ENCODE measurements around the gene COL28A1.
"Not testable (repeated sequence)": the region's sequence is repeated elsewhere in the genome, so short reads cannot be mapped to it uniquely, and the experiment has no call there.

COL28A1 gene

DNA sequence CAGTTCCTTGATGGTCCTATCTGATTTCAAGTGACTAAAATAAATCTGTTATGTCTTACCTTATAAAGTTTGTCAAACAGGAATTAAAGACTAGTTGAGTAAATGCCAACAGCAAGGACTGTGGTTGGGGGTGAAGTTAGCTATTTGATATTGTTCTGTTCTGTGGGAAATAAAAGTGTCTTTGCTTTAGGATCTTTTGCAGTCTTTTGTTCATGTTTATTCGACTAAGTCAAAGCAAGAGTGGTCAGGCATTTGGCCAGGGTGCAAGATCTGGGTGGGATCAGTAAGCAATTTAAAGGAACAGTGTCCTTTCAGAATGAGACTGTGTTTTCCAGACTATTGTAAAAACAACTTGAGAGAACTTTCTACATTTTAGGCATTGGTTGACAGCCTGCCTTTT lies at the start of gene COL28A1:
Gene COL28A1, minus strand, starts transcription at position 183 of the 400 bp plus-strand sequence. CDS start 2,998 bp downstream, outside the sequence.
- DNase-seq = no peak

DNA sequence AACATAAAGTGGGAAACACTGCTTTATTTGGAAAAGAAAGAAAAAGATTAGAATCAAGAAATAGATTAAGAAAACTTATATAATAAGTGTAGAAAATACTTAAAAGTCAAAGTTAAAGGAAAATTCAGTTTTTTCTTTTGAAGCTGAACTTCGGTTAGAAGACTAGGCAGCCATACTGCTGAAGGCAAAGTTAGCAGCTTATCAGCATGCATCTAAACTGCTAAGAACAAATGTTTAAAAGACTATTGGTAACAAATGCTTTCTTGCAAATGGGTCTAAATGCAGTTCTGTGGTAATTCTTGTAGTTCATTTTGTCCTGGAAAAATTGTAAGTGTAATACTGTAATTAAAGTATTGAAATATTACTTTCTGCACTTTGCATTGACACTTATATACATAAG lies 49.0 kb upstream of the COL28A1 start:
- DNase-seq = no peak

DNA sequence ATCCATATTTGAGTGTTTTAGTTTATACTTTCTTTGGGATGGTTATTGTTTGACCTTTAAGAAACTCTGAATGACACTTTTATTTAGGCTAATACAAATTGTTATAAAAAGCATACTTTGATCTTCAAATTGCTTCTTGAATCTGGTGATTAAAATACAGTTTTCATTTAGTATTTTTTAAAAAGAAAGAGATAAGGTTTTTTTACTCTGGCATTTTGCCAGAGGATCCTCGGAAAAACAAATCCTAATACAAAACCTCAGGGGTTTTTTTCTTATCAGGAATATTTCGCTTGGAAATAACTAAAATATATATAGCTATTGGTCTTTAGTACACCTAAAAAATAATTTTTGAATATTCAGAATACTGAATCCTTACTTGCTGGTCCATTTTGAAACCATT lies 48.1 kb upstream of the COL28A1 start:
- no peak for DNase-seq

DNA sequence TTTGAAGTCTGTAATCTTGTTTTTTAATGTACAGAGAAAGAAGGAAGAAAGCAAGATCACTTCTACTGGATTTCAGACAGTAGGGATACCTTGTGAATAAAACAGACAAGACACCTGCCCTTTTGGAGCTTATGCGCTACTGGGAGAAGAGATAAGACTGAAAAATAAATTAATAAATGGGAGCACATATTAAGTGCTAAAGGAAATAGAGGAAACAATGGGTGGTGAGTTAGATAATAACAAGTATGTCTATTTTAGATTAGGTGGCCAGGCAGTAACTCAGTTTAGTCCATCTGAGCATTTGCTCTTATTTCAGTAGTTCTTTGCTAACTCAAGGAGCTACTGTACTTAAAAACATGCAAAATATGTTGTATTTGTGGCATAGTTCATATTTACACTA lies 46.9 kb upstream of the COL28A1 start:
- DNase-seq = no peak

DNA sequence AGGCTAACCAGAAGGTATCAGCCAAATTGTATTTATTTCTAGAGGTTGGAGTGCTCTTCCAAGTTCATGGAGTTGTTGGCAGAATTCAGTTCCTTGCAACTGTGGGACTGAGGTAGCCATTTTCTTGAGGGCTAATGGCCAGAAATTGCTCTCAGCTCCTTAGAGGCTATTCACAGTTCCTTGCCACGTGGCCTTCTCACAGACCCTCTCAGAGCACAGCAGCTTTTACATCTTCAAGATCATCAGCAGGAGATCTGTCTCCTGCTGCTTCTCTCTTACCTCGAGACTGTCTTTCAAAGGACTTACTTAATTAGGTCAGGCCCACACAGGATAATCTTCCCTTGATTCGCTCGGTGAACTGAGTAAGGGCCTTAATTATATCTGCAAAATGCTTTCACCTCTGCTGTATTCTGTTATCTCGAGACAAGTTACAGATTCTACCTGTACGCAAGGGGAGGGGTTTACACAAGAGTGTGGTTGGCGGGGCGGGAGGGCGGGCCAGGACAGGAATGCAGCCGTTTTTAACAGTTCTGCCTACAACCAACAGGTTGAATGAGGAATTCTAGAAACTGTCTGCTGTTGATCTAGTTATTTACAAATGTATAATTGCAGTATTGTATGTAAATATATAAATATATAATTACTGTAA lies 46.0 kb upstream of the COL28A1 start:
- DNase-seq = no peak

DNA sequence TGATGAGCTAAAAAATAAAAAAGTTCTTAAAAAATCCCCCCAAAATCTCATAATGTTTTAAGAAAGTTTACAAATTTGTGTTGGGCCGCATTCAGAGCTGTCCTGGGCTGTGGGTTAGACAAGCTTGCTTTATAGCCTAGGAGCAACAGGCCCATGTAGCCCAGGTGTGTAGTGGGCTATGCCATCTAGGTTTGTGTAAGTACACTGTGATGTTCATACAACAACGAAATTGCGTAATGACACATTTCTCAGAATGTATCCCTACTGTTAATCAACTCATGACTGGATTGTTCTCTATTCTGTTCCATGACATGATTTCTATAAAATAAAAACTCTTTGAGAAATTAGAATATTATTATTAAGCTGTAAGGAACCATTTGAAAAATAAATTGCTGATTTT lies 44.0 kb upstream of the COL28A1 start:
- DNase-seq = no peak

DNA sequence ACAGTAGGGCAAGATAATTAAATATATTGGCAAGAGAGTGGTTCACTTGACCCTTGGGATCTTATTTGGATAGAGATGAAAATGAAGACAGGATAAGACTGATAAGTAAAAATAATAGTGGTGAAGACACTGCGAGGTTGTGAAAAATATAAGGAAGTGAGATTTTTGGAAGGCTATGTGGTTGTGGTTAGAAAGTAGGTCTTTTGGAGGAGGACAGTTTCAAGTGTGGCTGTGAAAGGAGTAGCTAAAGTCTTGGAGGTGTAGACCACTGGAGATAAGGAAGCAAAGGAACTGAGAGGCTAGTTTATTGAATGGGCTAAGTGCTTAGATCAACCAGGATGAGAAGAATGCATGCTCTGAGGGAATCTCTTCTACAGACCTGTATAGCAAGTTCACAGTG lies 42.2 kb upstream of the COL28A1 start:
- DNase-seq = no peak

DNA sequence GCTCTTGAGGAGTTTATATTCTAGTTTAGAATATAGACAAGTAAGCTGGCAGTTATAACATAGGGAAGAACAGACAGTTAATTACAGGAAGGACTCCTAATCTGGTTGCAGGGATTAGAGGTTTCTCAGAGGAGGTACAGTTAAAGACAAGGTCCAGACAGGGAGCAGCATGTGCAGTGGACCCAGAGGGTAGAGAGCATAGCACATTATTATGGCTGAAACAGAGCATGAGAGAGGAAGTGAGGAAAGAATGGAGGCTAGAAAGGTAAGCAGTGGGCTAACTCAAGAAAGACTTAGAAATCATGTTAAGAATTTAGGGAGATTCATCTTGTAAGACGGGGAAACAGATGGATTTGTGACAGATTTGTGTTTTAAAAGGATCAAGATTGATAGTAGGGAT lies 40.7 kb upstream of the COL28A1 start:
- no peak for DNase-seq

DNA sequence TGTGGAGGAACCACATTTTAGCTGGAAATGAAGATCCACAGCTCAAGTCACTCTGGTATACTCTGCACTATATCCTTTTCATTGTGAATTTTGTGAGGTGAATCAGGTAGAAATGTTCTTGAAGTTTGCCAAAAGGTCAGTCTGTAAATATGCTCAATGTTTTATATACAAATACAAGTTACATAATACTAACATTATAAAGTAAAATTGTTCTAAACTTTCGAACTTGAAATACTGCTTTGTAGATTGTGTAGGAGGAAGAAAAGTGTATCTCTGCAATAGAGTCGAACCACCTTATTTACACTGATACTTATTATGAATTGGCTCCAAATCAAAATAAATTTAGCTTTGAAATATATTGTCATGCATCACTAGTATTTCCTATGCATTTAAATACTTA lies 38.0 kb upstream of the COL28A1 start:
- no peak for DNase-seq

DNA sequence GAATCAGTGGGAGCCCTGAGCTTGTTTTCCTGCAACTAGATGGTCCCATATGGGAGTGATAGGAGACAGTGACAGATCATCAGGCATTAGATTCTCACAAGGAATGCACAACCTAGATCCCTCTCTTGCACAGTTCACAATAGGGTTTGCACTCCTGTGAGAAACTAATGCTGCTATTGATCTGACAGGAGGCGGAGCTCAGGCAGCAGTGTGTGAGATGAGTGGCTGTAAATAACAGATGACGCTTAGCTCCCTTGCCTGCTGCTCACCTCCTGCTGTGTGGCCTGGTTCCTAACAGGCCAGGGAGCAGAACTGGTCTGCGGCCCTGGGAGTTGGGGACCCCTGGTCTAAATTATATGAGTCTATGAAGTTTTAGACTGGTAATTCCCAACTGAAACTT lies 34.9 kb upstream of the COL28A1 start:
- no peak for DNase-seq

DNA sequence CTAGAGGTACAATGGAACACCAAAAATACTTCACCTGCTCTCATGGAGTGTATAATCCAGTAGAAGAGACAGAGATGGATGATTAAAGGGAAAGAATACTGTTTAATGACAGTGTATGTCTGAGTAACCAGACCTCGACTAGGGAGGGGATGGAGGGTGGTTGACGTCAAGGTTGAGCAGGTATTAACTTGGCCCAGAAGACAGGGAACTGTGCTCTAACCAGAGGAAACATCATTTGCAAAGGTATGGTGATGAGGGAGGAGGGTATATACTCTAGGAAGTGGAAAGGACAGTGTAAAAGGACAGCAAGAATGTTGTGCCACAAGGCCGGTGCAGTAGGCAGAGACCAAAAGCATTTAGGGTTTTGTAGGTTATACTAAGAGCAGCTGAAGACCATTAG lies 33.9 kb upstream of the COL28A1 start:
- no peak for DNase-seq

DNA sequence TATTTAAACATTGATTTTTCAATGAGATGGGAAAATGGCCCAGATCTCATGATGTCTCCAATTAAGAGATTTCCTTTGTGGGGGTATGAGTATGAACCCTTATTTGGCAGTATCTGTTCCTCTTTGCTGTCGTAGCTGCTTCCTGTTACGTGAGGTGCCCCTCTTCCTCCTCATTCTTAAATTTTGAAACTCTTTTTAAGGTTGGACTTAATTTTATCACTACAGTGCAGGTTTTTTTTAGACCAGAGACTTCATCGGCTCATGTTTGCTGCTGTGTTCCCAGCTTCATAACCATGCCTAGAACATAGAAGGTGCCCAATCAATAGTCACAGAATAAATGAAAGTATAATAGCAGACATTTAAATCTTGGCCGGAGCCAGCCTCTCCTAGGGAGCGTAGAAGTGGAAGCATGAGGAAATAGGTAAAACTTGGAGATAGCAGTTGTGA lies 33.4 kb upstream of the COL28A1 start:
- peak; percentile 47 for DNase-seq

DNA sequence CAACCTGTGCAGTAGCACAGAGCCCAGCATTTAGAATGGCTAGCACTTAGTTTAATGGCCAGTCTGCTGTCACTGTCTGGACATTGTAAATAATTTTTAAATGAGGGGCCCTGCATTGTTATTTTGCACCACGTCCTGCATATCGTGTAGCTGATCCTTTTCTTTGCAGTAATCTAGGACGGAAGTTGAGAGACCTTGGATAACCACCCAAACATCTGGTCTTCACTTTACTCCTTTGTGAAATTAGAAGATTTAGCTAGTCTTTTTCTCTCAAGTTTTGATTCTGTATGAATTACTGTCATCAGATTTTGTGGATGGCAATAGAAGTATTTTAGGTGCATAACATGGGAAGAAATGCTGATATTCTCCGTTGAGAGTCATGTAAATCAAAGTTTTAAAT lies 32.9 kb upstream of the COL28A1 start:
- DNase-seq = no peak

DNA sequence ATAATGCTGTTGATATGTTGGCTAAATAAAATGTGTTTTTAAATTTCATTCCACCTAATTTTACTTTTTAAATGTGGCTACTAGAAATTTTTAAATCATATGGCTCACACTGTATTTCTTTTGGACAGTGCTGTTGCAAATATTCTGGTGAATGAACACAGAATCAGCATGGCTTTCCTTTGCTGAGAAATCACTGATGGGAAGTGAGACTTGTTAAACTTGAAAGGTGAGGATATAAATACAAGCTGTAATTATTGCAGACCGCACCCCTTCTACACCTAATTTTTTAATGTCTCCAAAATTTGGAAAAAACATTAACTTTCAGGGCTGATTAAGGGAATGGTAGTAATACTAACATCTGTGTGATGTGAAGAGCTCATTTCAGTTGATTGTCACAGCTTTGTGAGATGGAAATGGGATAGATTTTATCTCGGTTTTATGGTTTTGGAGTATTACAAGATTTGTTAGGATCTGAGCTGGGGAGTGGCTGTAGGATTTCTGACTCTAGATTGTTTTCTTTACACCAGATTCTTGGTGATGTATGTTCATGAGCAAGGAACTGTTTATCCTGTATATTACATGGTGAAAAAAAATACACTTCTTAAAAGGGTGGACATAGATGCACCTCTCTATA lies 32.3 kb upstream of the COL28A1 start:
- no peak for DNase-seq

DNA sequence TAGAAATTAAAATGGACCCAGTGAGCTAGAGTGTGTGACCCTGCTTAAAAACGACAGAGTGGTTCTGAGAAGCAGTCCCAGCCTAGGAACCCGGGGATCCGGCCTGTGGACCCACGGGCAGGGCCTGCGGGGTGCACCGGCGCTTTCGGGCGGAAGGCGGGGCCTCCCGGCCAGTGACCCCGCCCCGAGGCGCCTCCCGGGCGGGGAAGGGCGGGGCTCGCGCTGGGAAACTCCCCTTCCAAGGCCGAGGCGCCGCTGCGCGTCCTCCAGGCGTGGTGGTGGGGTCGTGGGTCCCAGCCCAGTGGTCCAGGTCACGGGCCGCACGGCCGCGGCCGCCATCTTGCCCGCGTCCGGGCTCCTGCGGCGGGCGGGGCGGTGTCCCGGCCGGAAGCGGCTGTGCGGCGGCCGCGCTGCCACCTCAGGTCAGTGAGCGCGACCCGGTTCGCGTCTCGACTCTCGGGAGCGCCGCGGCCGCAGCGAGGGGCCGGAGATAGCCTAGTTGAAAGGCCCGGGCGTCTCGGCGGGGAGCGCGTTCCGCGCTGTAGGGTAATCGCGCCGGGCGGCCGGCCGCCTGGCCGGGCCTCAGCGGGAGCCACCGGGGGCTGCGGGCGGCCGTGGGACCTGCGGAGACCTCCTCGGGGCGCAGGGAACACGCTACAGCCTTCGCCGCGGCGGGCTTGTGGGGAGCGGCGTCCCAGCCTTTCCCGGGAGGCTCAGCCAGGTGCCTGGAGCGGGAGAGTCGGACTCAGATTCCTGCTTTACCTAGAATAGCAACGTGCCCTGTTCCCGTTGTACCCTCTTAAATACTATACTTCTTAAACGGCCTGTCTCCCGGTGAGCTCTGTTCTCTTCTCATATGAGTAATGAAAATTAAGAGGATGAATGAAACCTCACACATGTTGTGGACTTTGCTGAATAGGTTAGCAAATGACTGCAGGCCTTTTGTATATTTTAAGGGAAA lies 31.3 kb upstream of the COL28A1 start, which contains the start of gene MIOS:
Gene MIOS, plus strand, starts transcription at position 234 of the 961 bp plus-strand sequence. CDS start 5,592 bp downstream, outside the sequence.
- peak; percentile 88 for DNase-seq

DNA sequence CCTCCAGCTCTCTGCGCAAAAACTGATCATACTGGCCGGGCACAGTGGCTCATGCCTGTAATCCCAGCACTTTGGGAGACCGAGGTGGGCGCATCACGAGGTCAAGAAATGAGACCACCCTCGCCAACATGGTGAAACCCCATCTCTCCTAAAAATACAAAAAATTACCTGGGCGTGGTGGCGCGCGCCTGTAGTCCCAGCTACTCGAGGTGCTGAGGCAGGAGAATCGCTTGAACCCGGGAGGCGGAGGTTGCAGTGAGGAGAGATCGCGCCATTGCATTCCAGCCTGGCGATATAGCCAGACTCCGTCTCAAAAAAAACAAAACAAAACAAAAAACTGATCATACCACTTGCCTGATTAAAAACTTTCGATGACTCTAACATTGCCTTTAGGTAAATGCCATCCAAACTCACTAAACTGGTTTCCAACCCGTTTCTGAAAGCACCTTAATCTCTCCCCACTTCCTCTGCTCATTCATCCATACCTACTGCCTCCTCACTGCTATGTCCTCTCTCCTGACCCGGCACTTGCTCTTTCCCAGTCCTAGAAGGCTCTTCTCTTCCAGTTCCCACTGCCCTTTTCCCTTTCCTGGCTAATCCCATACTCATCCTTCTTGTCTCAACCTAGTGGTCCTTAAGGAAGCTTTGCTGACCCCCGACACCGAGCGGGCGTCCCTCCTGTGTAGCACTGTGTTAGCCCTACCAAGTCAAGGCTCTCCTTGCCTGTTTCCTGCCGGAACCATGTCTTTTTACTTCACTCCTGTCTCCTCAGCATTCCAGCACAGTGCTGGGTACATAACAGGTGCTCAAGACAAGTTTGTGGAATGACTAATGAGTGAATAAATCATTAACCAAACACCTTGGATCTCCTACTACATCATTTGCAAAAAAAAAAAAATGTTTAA lies 30.3 kb upstream of the COL28A1 start:
- DNase-seq = no peak

DNA sequence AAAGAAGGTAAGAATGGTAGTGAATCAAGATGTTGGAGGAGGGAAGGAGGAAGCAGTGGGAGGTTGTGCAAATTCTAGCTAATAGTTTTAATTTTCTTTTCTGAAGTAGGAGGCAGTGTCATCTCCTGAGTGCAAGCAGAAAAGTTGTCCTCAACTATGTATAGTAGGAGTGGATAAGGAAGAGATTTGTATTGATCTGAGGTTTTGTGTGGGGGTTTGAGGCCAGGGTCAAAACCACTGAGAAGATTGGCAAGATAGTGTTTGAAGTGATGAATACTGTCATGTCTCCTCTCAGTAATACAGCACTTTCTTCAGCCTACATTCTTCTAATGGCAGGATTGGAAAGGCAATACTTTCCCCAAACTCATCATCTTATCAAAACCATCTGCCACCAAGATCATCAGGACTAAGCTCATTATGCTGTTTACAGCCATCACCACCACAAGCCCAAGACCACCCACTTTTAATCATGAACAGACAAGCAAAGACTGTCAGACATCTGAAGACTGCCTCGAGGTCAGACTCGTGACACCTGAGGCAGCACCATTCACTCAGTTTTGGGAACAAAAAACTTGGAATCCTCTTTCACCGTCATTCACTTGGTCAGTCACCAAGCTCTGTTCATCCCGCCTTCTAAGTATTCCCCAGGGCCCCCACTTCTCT lies 29.5 kb upstream of the COL28A1 start:
- no peak for DNase-seq

DNA sequence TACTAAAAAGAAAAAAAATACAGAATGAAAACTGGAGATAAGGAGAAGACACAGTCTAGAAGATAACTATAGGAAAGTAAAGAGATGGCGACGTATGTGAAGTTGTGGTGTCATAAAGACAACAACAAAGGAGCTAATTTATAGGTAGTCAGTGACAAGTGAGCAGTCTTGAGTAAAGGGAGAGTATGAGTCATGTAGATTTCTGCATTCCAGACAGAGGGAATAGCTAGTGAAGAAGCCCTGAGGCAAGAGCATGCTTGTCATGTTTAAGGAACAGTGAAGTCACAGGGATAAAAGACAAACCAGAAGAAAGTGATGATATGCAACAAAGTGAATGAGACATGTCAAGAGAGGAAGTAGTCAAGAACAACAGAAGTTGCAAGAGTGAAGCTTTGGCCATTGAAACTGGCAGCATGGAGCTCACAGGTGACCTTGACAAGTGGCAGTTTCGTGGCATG lies 28.7 kb upstream of the COL28A1 start:
- DNase-seq = no peak

DNA sequence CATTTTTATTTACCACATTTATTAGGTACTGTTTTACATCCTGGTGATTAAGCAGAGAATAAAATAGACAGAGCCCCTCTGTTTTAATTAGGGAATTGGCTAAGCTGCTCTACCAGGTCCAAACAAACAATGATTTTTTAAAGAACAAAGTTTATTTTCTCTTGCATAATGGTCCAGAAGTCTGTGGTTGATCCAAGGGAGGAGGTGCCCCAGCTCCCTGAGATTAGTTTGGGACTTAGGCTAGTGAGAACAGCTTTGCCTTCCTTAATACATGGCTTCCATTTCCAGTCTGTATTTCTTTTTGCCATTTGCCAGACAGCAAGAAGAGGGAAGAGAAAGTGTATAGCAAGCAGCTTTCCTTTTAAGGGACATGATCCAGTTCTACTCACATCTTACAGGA lies 28.1 kb upstream of the COL28A1 start:
- DNase-seq = no peak

DNA sequence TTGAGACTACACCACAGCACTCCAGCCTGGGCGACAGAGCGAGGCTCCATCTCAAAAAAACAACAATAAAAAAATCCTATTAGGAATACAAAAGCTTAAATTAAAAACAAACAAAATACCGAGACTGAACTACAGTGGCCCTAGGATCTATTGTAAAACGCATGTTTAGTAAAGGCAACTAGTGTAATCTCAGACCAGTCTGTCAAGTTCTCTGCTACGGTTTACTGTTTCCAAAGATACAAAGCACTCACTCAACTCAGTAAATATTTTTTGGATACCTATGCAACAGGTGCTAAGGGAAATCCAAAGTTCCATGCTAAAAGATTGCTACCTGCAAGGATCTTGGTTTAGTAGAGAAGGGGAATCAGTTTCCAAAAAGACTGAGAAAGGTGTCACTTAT lies 27.6 kb upstream of the COL28A1 start:
- no peak for DNase-seq

DNA sequence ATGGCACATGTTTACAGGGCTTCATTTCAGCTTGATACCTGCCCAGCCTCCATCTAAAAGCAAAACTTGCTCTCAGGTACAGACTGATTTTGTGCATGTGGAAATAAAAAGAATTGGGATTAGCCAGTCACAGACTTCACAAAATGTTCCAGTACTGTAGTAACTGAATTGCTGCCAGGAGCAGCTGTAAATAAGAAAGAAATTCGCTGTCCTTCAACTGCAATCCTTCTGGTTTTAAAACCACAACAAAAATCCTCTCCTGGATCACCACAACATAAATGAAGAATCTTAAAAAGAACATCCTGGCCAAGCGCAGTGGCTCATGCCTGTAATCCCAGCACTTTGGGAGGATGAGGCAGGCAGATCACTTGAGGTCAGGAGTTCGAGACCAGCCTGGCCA lies 27.1 kb upstream of the COL28A1 start:
- no peak for DNase-seq

DNA sequence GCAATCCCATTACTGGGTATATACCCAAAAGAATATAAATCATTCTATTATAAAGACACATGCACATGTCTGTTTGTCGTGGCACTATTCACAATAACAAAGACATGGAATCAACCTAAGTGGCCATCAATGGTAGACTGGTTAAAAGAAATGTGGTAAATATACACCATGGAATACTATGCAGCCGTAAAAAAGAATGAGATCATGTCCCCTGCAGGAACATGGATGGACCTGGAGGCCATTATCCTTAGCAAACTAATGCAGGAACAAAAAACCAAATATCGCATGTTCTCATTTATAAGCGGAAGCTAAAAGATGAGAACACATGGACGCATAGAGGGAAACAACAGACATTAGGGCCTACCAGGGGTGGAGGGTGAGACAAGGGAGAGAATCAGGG lies 25.9 kb upstream of the COL28A1 start:
- not testable (repeated sequence) for DNase-seq
